ENCODE results near the gene NUAK2.
"Not testable (repeated sequence)": the region's sequence is repeated elsewhere in the genome, so short reads cannot be mapped to it uniquely, and the experiment has no call there.

NUAK2 gene

DNA sequence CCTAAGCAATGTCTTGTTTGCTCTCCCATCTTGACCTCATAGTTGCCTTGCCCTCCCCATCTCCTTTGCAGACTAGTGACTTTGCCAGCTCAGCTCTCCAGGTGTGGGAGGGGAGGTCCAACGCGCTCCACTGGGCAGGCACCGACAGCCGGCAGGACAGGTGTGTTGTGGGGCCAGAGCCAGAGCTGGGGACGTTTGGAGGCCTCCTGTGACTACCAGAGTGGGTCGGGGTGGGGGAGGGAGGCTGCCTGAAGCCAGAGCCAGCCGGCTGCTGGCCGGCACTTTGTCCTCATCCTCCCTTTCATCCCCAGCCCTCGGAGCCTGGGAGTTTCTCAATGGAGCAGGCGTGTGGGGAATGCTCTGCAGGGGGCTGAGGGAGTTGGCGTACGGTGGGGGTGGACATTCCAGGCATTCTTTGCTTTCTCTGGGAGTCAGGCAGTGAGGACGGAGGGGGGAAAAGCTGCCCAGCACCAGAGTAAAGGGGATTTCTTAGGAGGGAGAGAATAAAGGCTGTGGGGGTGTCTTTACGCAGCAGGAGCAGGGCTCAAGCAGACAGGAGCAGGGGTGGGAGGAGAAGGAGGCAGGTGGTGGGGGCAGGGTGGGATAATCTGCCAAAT is 20.2 kb downstream of the NUAK2 start:
- Histone ChIP-seq H3K9ac (ENCODE audit: low read length) (peak overlapping the region; percentile 89), H3K4me1 (ENCODE audit: control insufficient read depth, low read depth, low read length) (peaks cover 31% of the 10 kb centered on the region), H3K9me3 (ENCODE audit: control insufficient read depth, low read depth, low read length) (no peaks in the 10 kb centered on the region), H3K36me3 (ENCODE audit: control insufficient read depth, low read depth, low read length) (peaks cover 34% of the 10 kb centered on the region), H3K4me3 (ENCODE audit: low read length) (peak overlapping the region; percentile 59), H3K27me3 (ENCODE audit: control insufficient read depth, insufficient read depth, low read length) (no peaks in the 10 kb centered on the region), H3K27ac (ENCODE audit: low read length) (peak overlapping the region; percentile 99)

DNA sequence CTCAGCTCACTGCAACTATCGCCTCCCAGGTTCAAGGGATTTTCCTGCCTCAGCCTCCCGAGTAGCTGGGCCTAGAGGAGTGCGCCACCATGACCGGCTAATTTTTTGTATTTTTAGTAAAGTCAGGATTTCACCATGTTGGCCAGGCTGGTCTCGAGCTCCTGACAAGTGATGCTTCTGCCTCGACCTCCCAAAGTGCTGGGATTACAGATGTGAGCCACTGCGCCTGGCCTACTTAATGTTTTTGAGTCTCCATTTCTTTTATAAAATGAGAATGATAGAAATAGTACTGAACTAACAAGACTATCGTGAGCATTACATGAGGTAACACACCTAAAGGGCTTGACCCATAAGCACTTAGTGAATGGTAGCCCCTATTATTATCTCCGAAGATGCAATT is 21.4 kb downstream of the NUAK2 start:
- H3K9ac ChIP-seq (ENCODE audit: low read length) = peak overlapping the region; percentile 4

DNA sequence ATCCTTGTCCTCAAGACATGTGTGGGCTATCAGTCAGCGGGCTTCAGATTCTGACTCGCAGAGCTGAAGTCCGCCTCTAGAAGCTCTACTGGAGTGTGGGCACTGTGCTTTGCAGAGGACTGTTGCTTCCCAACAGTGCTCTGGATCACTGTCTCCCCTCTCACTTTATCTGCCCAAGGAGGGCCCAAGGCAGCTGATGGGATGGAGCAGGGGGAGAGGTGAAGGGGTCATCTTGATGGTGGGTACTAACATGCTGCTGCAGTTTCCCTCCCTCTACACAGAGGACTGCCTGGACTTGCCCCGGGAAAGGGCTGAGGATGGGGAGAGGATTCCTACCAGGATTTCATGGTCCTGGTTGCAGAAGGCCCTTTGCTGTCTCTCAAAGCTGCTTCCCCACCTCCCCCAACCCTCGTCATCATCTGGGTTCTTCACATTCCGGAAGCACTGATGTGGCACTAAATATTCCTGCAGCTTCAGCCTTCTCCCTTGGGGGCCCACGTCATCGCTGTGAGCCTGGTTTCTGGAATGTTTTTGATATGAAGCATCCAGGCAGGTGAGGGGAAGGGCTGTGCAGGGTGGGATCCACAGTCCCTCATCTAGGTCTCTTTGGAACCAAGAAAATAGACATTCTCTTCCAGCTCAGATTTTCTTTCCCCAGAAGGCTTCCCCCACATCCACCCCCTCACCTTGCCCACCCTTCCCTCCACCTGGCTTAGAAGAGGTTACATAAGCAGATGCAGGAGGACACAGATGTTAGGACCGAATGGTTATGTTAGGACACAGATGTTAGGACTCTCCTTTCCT is 23.2 kb downstream of the NUAK2 start:
- H3K9ac ChIP-seq (ENCODE audit: low read length) = no peak overlapping the region
- no peak overlapping the region for H3K4me3 ChIP-seq (ENCODE audit: low read length)
- no peaks in the 10 kb centered on the region for H3K9me3 ChIP-seq (ENCODE audit: control insufficient read depth, low read depth, low read length)
- H3K27me3 ChIP-seq (ENCODE audit: control insufficient read depth, insufficient read depth, low read length) = no peaks in the 10 kb centered on the region
- peaks cover 6% of the 10 kb centered on the region for H3K36me3 ChIP-seq (ENCODE audit: control insufficient read depth, low read depth, low read length)
- no peak overlapping the region for H3K27ac ChIP-seq (ENCODE audit: low read length)
- H3K4me1 ChIP-seq (ENCODE audit: control insufficient read depth, low read depth, low read length) = peaks cover 58% of the 10 kb centered on the region

More for the DNA sequence above, 21.4 kb downstream of the NUAK2 start:
- Histone ChIP-seq H3K27ac (ENCODE audit: low read length) (peak overlapping the region; percentile 45), H3K27me3 (ENCODE audit: control insufficient read depth, insufficient read depth, low read length) (no peaks in the 10 kb centered on the region), H3K4me3 (ENCODE audit: low read length) (no peak overlapping the region), H3K4me1 (ENCODE audit: control insufficient read depth, low read depth, low read length) (peaks cover 41% of the 10 kb centered on the region), H3K36me3 (ENCODE audit: control insufficient read depth, low read depth, low read length) (peaks cover 24% of the 10 kb centered on the region), H3K9me3 (ENCODE audit: control insufficient read depth, low read depth, low read length) (no peaks in the 10 kb centered on the region)

- H3K36me3 ChIP-seq (ENCODE audit: control insufficient read depth, low read depth, low read length); H3K27me3 ChIP-seq (ENCODE audit: control insufficient read depth, insufficient read depth, low read length); H3K9ac ChIP-seq (ENCODE audit: low read length); H3K9me3 ChIP-seq (ENCODE audit: control insufficient read depth, low read depth, low read length); H3K27ac ChIP-seq (ENCODE audit: low read length); H3K4me3 ChIP-seq (ENCODE audit: low read length): not testable (repeated sequence)
- peaks cover 58% of the 10 kb centered on the region for H3K4me1 ChIP-seq (ENCODE audit: control insufficient read depth, low read depth, low read length)
Measured at GRCh38 chr1:205297546-205298177, 23.9 kb downstream of the NUAK2 start.

DNA sequence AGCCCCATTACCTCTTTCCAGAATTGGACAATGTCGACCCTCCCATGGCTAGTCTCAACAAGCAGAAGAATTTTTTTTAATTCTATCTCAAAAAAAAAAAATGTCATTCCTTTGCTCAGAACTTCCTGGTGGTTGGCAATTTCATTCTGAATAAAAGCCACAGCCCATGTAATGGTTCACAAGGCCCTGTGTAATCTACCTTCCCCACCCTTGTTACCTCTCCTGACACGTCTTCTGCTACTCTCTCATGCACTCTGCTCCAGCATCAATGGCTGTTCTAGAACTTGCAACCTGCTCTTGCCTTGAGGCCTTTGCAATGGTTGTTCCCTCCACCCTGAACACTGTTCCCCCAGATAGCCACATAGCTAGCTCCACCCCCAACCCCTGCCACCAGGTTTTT is 25.4 kb downstream of the NUAK2 start:
- no peak overlapping the region for H3K27ac ChIP-seq (ENCODE audit: low read length)
- peaks cover 51% of the 10 kb centered on the region for H3K4me1 ChIP-seq (ENCODE audit: control insufficient read depth, low read depth, low read length)

DNA sequence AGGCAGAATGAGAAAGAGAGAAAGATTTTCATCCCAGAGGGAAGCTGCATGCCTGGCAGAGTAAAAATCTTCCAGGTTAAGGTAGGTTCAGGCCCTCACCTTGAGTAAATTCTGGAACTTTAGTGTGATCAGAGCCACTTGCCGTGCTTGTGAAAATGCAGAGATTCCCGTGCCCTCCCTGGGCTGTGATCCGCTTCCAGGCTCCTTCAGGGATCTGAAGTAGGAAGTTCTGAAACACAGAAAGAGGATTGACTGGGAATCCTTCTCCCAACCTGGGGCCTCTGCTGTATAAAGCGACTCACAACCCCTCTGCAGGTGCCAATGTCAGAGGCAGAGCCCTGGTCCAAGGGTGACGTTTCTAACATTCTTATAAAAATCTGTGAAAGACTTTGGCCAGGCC is 26.6 kb downstream of the NUAK2 start:
- peak overlapping the region; percentile 83 for H3K27ac ChIP-seq (ENCODE audit: low read length)
- peak overlapping the region; percentile 59 for H3K9ac ChIP-seq (ENCODE audit: low read length)
- H3K4me3 ChIP-seq (ENCODE audit: low read length) = peak overlapping the region; percentile 36
- no peaks in the 10 kb centered on the region for H3K27me3 ChIP-seq (ENCODE audit: control insufficient read depth, insufficient read depth, low read length)
- H3K36me3 ChIP-seq (ENCODE audit: control insufficient read depth, low read depth, low read length) = no peaks in the 10 kb centered on the region
- H3K4me1 ChIP-seq (ENCODE audit: control insufficient read depth, low read depth, low read length) = peaks cover 38% of the 10 kb centered on the region
- H3K9me3 ChIP-seq (ENCODE audit: control insufficient read depth, low read depth, low read length) = no peaks in the 10 kb centered on the region

More for the DNA sequence above, 25.4 kb downstream of the NUAK2 start:
- H3K9me3 ChIP-seq (ENCODE audit: control insufficient read depth, low read depth, low read length) = no peaks in the 10 kb centered on the region
- H3K27me3 ChIP-seq (ENCODE audit: control insufficient read depth, insufficient read depth, low read length) = no peaks in the 10 kb centered on the region
- H3K4me3 ChIP-seq (ENCODE audit: low read length) = no peak overlapping the region
- no peaks in the 10 kb centered on the region for H3K36me3 ChIP-seq (ENCODE audit: control insufficient read depth, low read depth, low read length)
- H3K9ac ChIP-seq (ENCODE audit: low read length) = no peak overlapping the region

DNA sequence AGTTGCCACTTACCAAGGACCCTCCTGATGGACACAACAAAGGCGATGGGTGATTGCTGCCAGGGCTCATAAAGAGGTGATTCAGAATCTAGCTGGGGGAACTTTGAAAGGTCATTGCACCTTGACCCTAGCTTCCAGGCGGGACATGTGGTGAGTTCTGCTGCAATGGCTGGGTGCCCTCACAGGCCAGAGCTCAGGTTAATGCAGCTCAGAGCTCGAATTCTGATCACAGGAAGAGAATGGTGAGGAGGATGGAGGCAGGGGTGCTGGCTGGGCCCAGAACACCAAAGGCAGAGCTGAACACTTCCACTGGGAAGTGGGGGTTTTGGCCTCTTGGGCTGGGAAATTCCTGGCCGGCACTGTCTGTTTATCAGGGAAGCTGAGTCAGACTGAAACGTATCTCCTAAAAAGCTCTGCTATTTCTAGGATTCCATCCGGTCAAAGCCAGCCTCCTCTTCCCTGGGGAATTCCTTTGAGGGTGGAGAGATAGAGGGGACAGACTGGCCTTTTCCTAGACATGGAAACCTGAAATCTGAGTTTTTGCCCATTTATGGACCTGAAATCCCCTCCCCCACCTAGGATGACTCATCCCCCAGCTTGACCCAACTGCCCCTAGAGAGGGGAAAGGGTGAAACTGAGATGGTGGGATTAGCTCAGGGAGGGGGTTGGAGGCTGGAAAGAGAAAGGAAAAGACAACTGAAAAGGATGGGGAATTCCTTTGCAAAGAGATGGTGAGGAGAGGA is 27.2 kb downstream of the NUAK2 start:
- H3K36me3 ChIP-seq (ENCODE audit: control insufficient read depth, low read depth, low read length) = no peaks in the 10 kb centered on the region
- peak overlapping the region; percentile 59 for H3K9ac ChIP-seq (ENCODE audit: low read length)
- peak overlapping the region; percentile 83 for H3K27ac ChIP-seq (ENCODE audit: low read length)

GRCh38 chr1:205293350-205294074 is 28.0 kb downstream of the NUAK2 start:
- Histone ChIP-seq H3K27ac (ENCODE audit: low read length) (peak overlapping the region; percentile 83), H3K27me3 (ENCODE audit: control insufficient read depth, insufficient read depth, low read length) (no peaks in the 10 kb centered on the region), H3K36me3 (ENCODE audit: control insufficient read depth, low read depth, low read length) (no peaks in the 10 kb centered on the region), H3K9ac (ENCODE audit: low read length) (peak overlapping the region; percentile 59), H3K4me1 (ENCODE audit: control insufficient read depth, low read depth, low read length) (peaks cover 34% of the 10 kb centered on the region), H3K9me3 (ENCODE audit: control insufficient read depth, low read depth, low read length) (no peaks in the 10 kb centered on the region), H3K4me3 (ENCODE audit: low read length) (no peak overlapping the region)

More for the DNA sequence above, 27.2 kb downstream of the NUAK2 start:
- Histone ChIP-seq H3K4me3 (ENCODE audit: low read length) (peak overlapping the region; percentile 36), H3K4me1 (ENCODE audit: control insufficient read depth, low read depth, low read length) (peaks cover 37% of the 10 kb centered on the region), H3K27me3 (ENCODE audit: control insufficient read depth, insufficient read depth, low read length) (no peaks in the 10 kb centered on the region), H3K9me3 (ENCODE audit: control insufficient read depth, low read depth, low read length) (no peaks in the 10 kb centered on the region)

- Histone ChIP-seq H3K9me3 (ENCODE audit: control insufficient read depth, low read depth, low read length) (no peaks in the 10 kb centered on the region), H3K36me3 (ENCODE audit: control insufficient read depth, low read depth, low read length) (no peaks in the 10 kb centered on the region), H3K9ac (ENCODE audit: low read length) (no peak overlapping the region), H3K4me3 (ENCODE audit: low read length) (no peak overlapping the region), H3K4me1 (ENCODE audit: control insufficient read depth, low read depth, low read length) (peaks cover 45% of the 10 kb centered on the region), H3K27ac (ENCODE audit: low read length) (no peak overlapping the region), H3K27me3 (ENCODE audit: control insufficient read depth, insufficient read depth, low read length) (no peaks in the 10 kb centered on the region)
Measured at GRCh38 chr1:205291596-205291995, 29.9 kb downstream of the NUAK2 start.

DNA sequence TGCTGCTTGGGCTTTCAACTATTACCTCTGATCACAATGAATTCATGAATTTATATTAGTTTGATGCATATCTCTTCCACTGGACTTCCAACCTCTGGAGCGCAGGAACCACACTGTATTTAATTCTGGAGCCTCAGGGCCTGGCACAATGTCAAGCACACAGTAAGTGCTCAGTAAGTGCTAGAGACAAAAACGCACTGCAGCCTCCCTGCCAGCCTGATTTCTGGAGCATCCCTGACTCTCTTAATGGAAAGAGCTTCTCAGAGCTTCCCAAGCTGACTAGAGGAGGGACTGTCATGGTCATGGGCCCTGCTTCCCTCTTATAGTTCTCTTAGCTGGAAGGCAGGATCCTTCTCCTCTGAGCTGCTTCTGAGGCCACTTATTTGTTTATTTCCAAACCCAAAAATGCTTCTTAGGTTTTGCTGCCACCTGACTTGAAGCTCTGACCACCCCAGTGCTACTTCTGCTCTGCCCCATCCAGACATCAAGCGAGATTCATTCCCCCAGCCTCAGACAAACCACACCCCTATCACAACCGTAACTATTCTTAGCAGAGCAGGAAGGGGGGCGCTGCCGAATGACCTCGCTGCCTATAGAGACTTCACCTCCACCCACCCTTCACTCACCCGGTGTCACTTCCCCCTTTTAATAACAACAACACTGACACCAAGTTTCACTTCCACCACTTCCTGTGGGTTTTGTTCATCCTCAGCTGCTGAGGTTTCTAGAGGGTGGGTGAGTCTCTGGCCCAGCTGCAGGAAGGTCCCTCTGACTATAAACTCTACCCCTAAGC is 33.6 kb downstream of the NUAK2 start:
- peaks cover 46% of the 10 kb centered on the region for H3K4me1 ChIP-seq (ENCODE audit: control insufficient read depth, low read depth, low read length)
- H3K9me3 ChIP-seq (ENCODE audit: control insufficient read depth, low read depth, low read length) = no peaks in the 10 kb centered on the region
- no peak overlapping the region for H3K27ac ChIP-seq (ENCODE audit: low read length)
- no peaks in the 10 kb centered on the region for H3K27me3 ChIP-seq (ENCODE audit: control insufficient read depth, insufficient read depth, low read length)
- no peak overlapping the region for H3K4me3 ChIP-seq (ENCODE audit: low read length)
- no peak overlapping the region for H3K9ac ChIP-seq (ENCODE audit: low read length)
- no peaks in the 10 kb centered on the region for H3K36me3 ChIP-seq (ENCODE audit: control insufficient read depth, low read depth, low read length)

Measured in iPS-18a (cell line).